Activated CD8-positive, alpha-beta memory T cell treated with anti-CD3 and anti-CD28 coated beads, Interleukin-2, amount 50 U/mL, for 4 hours (primary cell): Measurements from ENCODE around the gene DDRGK1.

Source experiments
- DNase-seq: peaks from one replicate; pipeline ENCODE4 v3.0.0-alpha.2; 2020

DDRGK1 gene

GRCh38 chr20:3180319-3180718, 24.2 kb downstream of the DDRGK1 start:
- DNase-seq: no peak

GRCh38 chr20:3177746-3178485, 26.6 kb downstream of the DDRGK1 start:
- DNase-seq: no peak

GRCh38 chr20:3175270-3175669, 29.2 kb downstream of the DDRGK1 start:
- no peak for DNase-seq

- DNase-seq: no peak
Observed at GRCh38 chr20:3174442-3175261, 29.8 kb downstream of the DDRGK1 start.

- DNase-seq: peak; percentile 94
Observed at GRCh38 chr20:3173610-3174441, 30.7 kb downstream of the DDRGK1 start.

GRCh38 chr20:3172933-3173609, 31.4 kb downstream of the DDRGK1 start, which contains the start of gene LZTS3:
Gene LZTS3 (minus strand): TSS chr20:3173549. CDS start chr20:3167163, 6,386 bp downstream.
- DNase-seq: peak; percentile 91

- no peak for DNase-seq
Observed at GRCh38 chr20:3172126-3172932, 32.2 kb downstream of the DDRGK1 start.

GRCh38 chr20:3171391-3172125, 32.9 kb downstream of the DDRGK1 start:
- no peak for DNase-seq

GRCh38 chr20:3168829-3169590, 35.5 kb downstream of the DDRGK1 start:
- no peak for DNase-seq

- no peak for DNase-seq
Observed at GRCh38 chr20:3168079-3168828, 36.2 kb downstream of the DDRGK1 start.

- DNase-seq: no peak
Observed at GRCh38 chr20:3167738-3168078, 36.8 kb downstream of the DDRGK1 start.

- no peak for DNase-seq
Observed at GRCh38 chr20:3166913-3167342, 37.6 kb downstream of the DDRGK1 start.

- DNase-seq: no peak
Observed at GRCh38 chr20:3166338-3166912, 38.1 kb downstream of the DDRGK1 start.

GRCh38 chr20:3165473-3166337, 38.8 kb downstream of the DDRGK1 start:
- no peak for DNase-seq

- DNase-seq: no peak
Observed at GRCh38 chr20:3164763-3165410, 39.6 kb downstream of the DDRGK1 start.

GRCh38 chr20:3164043-3164762, 40.3 kb downstream of the DDRGK1 start:
- no peak for DNase-seq
